GM23338 (cell line): ENCODE measurements around the gene USP15. TPM values are rescaled to one million over a fixed set of nuclear protein-coding genes. Genes with fewer than 3 reads are reported as not detected.

Experiments used
- ATAC-seq: fragments of 200-7000 bp; cut with Tn5 transposase; 3 replicates; pipeline ENCODE4 v1.9.1; 2020
- DNase-seq: peaks from one replicate; pipeline ENCODE4 v3.0.0-alpha.2; 2015; ENCODE audit warnings: low spot score
- H2AFZ ChIP-seq: fragments of 200-600 bp; sonication (generic); 2 replicates; pipeline ENCODE4 v1.8.0; 2016; ENCODE audit warnings: antibody characterized with exemption, mild to moderate bottlenecking, moderate library complexity
- H3F3A ChIP-seq: fragments of 200-600 bp; sonication (generic); replicated peaks from 2 replicates; pipeline ENCODE4 v1.8.0; 2017; ENCODE audit warnings: antibody characterized with exemption, mixed run types, low read depth
- H3K27ac ChIP-seq: fragments of 200-600 bp; sonication (generic); 2 replicates; pipeline ENCODE4 v1.6.1; 2016; ENCODE audit warnings: low read depth
- H3K27me3 ChIP-seq: fragments of 200-600 bp; sonication (generic); 2 replicates; pipeline ENCODE4 v1.8.0; 2016; ENCODE audit warnings: mild to moderate bottlenecking, mixed run types, moderate library complexity; ENCODE audit not compliant: insufficient read depth
- H3K36me3 ChIP-seq: fragments of 200-600 bp; sonication (generic); 2 replicates; pipeline ENCODE4 v1.8.0; 2016; ENCODE audit warnings: mild to moderate bottlenecking; ENCODE audit not compliant: insufficient read depth
- H3K4me1 ChIP-seq: fragments of 200-600 bp; sonication (generic); 2 replicates; pipeline ENCODE4 v1.8.0; 2016; ENCODE audit warnings: mild to moderate bottlenecking, moderate library complexity; ENCODE audit not compliant: insufficient read depth
- H3K4me2 ChIP-seq: fragments of 200-600 bp; sonication (generic); 2 replicates; pipeline ENCODE4 v1.7.1; 2017; ENCODE audit warnings: mixed run types
- H3K4me3 ChIP-seq: fragments of 200-600 bp; sonication (generic); 2 replicates; pipeline ENCODE4 v1.6.1; 2016; ENCODE audit warnings: mixed run types
- H3K79me2 ChIP-seq: fragments of 200-600 bp; sonication (generic); replicated peaks from 2 replicates; pipeline ENCODE4 v1.8.0; 2017; ENCODE audit warnings: mild to moderate bottlenecking; ENCODE audit not compliant: insufficient read depth
- H3K9me2 ChIP-seq: fragments of 200-600 bp; sonication (generic); 2 replicates; pipeline ENCODE4 v1.8.0; 2017; ENCODE audit not compliant: insufficient read depth
- H4K20me1 ChIP-seq: fragments of 200-600 bp; sonication (generic); replicated peaks from 2 replicates; pipeline ENCODE4 v1.8.0; 2017; ENCODE audit warnings: mild to moderate bottlenecking; ENCODE audit not compliant: insufficient read depth
- H3K27ac Mint-ChIP-seq: 2 replicates; pipeline ENCODE4 v1.8.0; 2020; ENCODE audit warnings: inconsistent platforms, mild to moderate bottlenecking, moderate library complexity, mixed read lengths
- H3K27me3 Mint-ChIP-seq: 3 replicates; pipeline ENCODE4 v1.8.0; 2022; ENCODE audit warnings: low read depth, mild to moderate bottlenecking, moderate library complexity, mixed read lengths, inconsistent platforms; ENCODE audit not compliant: insufficient read depth, poor library complexity
- H3K36me3 Mint-ChIP-seq: 3 replicates; pipeline ENCODE4 v1.8.0; 2021; ENCODE audit warnings: low read depth, mild to moderate bottlenecking, inconsistent platforms, moderate library complexity, mixed read lengths
- H3K4me1 Mint-ChIP-seq: 3 replicates; pipeline ENCODE4 v1.8.0; 2020; ENCODE audit warnings: mild to moderate bottlenecking, inconsistent platforms, mixed read lengths
- H3K4me3 Mint-ChIP-seq: 3 replicates; pipeline ENCODE4 v1.8.0; 2021; ENCODE audit warnings: moderate library complexity, mild to moderate bottlenecking, inconsistent platforms, mixed read lengths
- H3K9me3 Mint-ChIP-seq: 3 replicates; pipeline ENCODE4 v1.8.0; 2020; ENCODE audit warnings: moderate library complexity, mild to moderate bottlenecking, inconsistent platforms, mixed read lengths
- CREB1 ChIP-seq: fragments of 250-450 bp; sonication (Bioruptor Pico); IDR thresholded peaks from 2 replicates; pipeline ENCODE4 v1.5.0; 2020; ENCODE audit warnings: low read depth, mild to moderate bottlenecking, moderate library complexity
- EZH2 ChIP-seq: fragments of 200-600 bp; sonication (generic); IDR thresholded peaks from one replicate; pipeline ENCODE4 v1.8.0; 2017; ENCODE audit warnings: antibody characterized with exemption, mild to moderate bottlenecking, low read depth; ENCODE audit not compliant: unreplicated experiment
- EZH2phosphoT487 ChIP-seq: fragments of 200-600 bp; sonication (generic); IDR thresholded peaks from one replicate; pipeline ENCODE4 v1.8.1; 2018; ENCODE audit warnings: antibody characterized with exemption; ENCODE audit not compliant: unreplicated experiment
- JUNB ChIP-seq: IDR thresholded peaks from one replicate; pipeline ENCODE4 v1.6.1; 2016; ENCODE audit warnings: antibody characterized with exemption; ENCODE audit not compliant: unreplicated experiment
- NANOG ChIP-seq: IDR thresholded peaks from 2 replicates; pipeline ENCODE4 v1.6.1; 2016; ENCODE audit warnings: antibody characterized with exemption, borderline replicate concordance
- POLR2AphosphoS5 ChIP-seq: IDR thresholded peaks from 2 replicates; pipeline ENCODE4 v1.6.1; 2016; ENCODE audit warnings: antibody characterized with exemption, low read depth
- STAT1 ChIP-seq: IDR thresholded peaks from one replicate; pipeline ENCODE4 v1.6.1; 2016; ENCODE audit warnings: antibody characterized with exemption; ENCODE audit not compliant: unreplicated experiment
- ZNF114 ChIP-seq: fragments of 250-450 bp; sonication (Bioruptor Pico); IDR thresholded peaks from 2 replicates; pipeline ENCODE4 v1.5.0; 2020; ENCODE audit warnings: mild to moderate bottlenecking, moderate library complexity
- ZNF331 ChIP-seq: fragments of 250-450 bp; sonication (Bioruptor Pico); IDR thresholded peaks from 2 replicates; pipeline ENCODE4 v1.5.0; 2020; ENCODE audit warnings: low read depth, mild to moderate bottlenecking, moderate library complexity
- polyA plus RNA-seq: library from polyadenylated mRNA; unstranded; fragments of >200 nt; fragmentation: Nextera tagmentation; extraction: Ambion mirVana; gene quantifications from 2 replicates; pipeline ENCODE4 v1.2.1, GENCODE V29; 2016
- total RNA-seq: library from RNA; depleted of rRNA; stranded (reverse); fragments of >200 nt; shearing (Covaris generic); gene quantifications from 2 replicates; pipeline ENCODE4 v1.2.3, GENCODE V29; 2014
- TF ChIP-seq, protein P1 (sequence below): IDR thresholded peaks from 2 replicates; pipeline ENCODE4 v1.6.1; 2016; ENCODE audit warnings: antibody characterized with exemption
- TF ChIP-seq, protein P2 (sequence below): IDR thresholded peaks from one replicate; pipeline ENCODE4 v1.6.1; 2018; ENCODE audit warnings: antibody characterized with exemption; ENCODE audit not compliant: unreplicated experiment
- TF ChIP-seq, protein P3 (sequence below), 2 experiments: fragments of 200-600 bp in 1 of 2; sonication (generic) in 1 of 2; conservative IDR thresholded peaks; 2 replicates each; pipeline versions ENCODE4 v1.5.1 to v1.6.1; 2016 to 2017; ENCODE audit warnings: antibody characterized with exemption in 2 of 2, low read depth in 2 of 2, mild to moderate bottlenecking in 2 of 2, moderate library complexity in 1 of 2

USP15 gene
- total and polyA plus RNA-seq, 2 experiments from 2014 or later = 29.5 to 60.3 TPM

DNA sequence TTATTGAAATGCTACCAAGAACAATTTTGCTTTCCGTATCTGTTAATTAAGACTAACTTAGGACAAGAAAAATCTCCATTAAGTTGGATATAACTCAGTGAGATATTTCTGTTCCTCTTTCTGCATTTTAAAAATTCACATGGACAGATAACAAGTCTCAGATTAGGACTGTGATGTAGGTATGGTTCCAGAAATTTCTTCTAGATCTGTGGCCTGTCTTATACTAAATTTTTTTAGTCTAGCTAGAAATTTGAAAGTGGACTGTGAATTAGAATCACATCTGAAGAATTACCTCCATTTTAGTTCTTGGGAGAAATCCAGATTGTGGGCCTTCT is 41.6 kb downstream of the USP15 start:
- 0 out of 2 replicates have a peak, but pooled peaks cover 4% of the 10 kb centered on the region for H3K79me2 ChIP-seq
- H3F3A ChIP-seq = no peaks in the 10 kb centered on the region
- no peak overlapping the region for H3K4me3 Mint-ChIP-seq
- no peaks in the 10 kb centered on the region for H4K20me1 ChIP-seq
- no peak overlapping the region for H2AFZ ChIP-seq
- no peaks in the 10 kb centered on the region for H3K9me2 ChIP-seq
- H3K27me3 Mint-ChIP-seq = no peaks in the 10 kb centered on the region
- H3K4me3 ChIP-seq = no peak overlapping the region
- no peak overlapping the region for H3K27ac ChIP-seq
- no peaks in the 10 kb centered on the region for H3K27me3 ChIP-seq
- H3K36me3 Mint-ChIP-seq = peaks cover 37% of the 10 kb centered on the region
- DNase-seq = no peak
- no peak overlapping the region for H3K4me2 ChIP-seq
- H3K27ac Mint-ChIP-seq = no peak overlapping the region
- ATAC-seq = no peak
- peaks cover 5% of the 10 kb centered on the region for H3K9me3 Mint-ChIP-seq
- no peaks in the 10 kb centered on the region for H3K4me1 Mint-ChIP-seq
- peaks cover 16% of the 10 kb centered on the region; the same call in 1 of the 2 replicates for H3K36me3 ChIP-seq
- H3K4me1 ChIP-seq = no peaks in the 10 kb centered on the region
- no peak for TF ChIP-seq JUNB
- TF ChIP-seq, protein P1, sequence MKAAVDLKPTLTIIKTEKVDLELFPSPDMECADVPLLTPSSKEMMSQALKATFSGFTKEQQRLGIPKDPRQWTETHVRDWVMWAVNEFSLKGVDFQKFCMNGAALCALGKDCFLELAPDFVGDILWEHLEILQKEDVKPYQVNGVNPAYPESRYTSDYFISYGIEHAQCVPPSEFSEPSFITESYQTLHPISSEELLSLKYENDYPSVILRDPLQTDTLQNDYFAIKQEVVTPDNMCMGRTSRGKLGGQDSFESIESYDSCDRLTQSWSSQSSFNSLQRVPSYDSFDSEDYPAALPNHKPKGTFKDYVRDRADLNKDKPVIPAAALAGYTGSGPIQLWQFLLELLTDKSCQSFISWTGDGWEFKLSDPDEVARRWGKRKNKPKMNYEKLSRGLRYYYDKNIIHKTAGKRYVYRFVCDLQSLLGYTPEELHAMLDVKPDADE = no peak
- no peak for TF ChIP-seq POLR2AphosphoS5
- TF ChIP-seq ZNF114 (CRISPR knock-in tag) = no peak
- TF ChIP-seq NANOG = no peak

DNA sequence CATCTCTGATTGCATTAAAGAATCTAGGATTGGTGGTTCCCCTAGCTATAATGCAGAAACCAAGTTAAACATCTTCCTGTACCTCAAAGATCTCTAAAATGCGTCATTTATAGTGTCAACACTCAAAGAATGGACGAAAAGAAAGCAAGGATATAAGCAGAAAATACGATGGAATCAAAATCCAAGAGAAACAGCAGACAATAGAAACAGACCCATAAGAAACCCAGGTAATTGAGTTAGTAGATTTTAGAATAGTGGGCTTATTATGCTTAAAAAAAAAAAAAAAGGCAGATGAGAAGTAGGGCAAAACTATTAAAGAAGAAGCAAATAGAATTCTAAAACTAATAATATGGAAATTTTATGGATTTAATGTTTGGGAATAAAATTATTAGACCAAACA is 44.4 kb downstream of the USP15 start:
- Histone ChIP-seq H3K36me3 (peaks cover 16% of the 10 kb centered on the region; the same call in 1 of the 2 replicates), H3K4me1 (no peaks in the 10 kb centered on the region), H3K27me3 (no peaks in the 10 kb centered on the region), H4K20me1 (no peaks in the 10 kb centered on the region), H3K4me3 (no peak overlapping the region), H3K9me2 (no peaks in the 10 kb centered on the region), H3K4me2 (no peak overlapping the region), H3F3A (no peaks in the 10 kb centered on the region), H2AFZ (no peak overlapping the region), H3K27ac (no peak overlapping the region), H3K79me2 (0 out of 2 replicates have a peak, but pooled peaks cover 2% of the 10 kb centered on the region)
- Mint-ChIP-seq H3K4me1 (no peaks in the 10 kb centered on the region), H3K36me3 (peaks cover 31% of the 10 kb centered on the region), H3K27me3 (no peaks in the 10 kb centered on the region), H3K4me3 (no peak overlapping the region), H3K27ac (no peak overlapping the region), H3K9me3 (peaks cover 5% of the 10 kb centered on the region)
- DNase-seq (no peak), ATAC-seq (no peak)
- TF ChIP-seq EZH2 = no peak
- no peak for TF ChIP-seq STAT1
- TF ChIP-seq CREB1 (CRISPR knock-in tag) = no peak
- TF ChIP-seq ZNF331 (CRISPR knock-in tag) = no peak
- TF ChIP-seq, protein P2, sequence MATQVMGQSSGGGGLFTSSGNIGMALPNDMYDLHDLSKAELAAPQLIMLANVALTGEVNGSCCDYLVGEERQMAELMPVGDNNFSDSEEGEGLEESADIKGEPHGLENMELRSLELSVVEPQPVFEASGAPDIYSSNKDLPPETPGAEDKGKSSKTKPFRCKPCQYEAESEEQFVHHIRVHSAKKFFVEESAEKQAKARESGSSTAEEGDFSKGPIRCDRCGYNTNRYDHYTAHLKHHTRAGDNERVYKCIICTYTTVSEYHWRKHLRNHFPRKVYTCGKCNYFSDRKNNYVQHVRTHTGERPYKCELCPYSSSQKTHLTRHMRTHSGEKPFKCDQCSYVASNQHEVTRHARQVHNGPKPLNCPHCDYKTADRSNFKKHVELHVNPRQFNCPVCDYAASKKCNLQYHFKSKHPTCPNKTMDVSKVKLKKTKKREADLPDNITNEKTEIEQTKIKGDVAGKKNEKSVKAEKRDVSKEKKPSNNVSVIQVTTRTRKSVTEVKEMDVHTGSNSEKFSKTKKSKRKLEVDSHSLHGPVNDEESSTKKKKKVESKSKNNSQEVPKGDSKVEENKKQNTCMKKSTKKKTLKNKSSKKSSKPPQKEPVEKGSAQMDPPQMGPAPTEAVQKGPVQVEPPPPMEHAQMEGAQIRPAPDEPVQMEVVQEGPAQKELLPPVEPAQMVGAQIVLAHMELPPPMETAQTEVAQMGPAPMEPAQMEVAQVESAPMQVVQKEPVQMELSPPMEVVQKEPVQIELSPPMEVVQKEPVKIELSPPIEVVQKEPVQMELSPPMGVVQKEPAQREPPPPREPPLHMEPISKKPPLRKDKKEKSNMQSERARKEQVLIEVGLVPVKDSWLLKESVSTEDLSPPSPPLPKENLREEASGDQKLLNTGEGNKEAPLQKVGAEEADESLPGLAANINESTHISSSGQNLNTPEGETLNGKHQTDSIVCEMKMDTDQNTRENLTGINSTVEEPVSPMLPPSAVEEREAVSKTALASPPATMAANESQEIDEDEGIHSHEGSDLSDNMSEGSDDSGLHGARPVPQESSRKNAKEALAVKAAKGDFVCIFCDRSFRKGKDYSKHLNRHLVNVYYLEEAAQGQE = no peak
- TF ChIP-seq, protein P3, sequence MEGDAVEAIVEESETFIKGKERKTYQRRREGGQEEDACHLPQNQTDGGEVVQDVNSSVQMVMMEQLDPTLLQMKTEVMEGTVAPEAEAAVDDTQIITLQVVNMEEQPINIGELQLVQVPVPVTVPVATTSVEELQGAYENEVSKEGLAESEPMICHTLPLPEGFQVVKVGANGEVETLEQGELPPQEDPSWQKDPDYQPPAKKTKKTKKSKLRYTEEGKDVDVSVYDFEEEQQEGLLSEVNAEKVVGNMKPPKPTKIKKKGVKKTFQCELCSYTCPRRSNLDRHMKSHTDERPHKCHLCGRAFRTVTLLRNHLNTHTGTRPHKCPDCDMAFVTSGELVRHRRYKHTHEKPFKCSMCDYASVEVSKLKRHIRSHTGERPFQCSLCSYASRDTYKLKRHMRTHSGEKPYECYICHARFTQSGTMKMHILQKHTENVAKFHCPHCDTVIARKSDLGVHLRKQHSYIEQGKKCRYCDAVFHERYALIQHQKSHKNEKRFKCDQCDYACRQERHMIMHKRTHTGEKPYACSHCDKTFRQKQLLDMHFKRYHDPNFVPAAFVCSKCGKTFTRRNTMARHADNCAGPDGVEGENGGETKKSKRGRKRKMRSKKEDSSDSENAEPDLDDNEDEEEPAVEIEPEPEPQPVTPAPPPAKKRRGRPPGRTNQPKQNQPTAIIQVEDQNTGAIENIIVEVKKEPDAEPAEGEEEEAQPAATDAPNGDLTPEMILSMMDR (conservative IDR thresholded peaks at IDR 0.05; ENCODE audit: low read depth in 2 of 2) = no peak
- TF ChIP-seq JUNB = no peak
- TF ChIP-seq NANOG = no peak
- no peak for TF ChIP-seq EZH2phosphoT487
